ENCODE measurements around the gene CNN1.

- TF ChIP-seq CTCF (conservative IDR thresholded peaks at IDR 0.05 in 1 of 2, IDR thresholded peaks at IDR 0.05 in 1 of 2; ENCODE audit: extremely low read depth in 1 of 2, insufficient read depth in 1 of 2, low read depth in 1 of 2, low read length in 2 of 2): no peak
- TF ChIP-seq EZH2 (IDR thresholded peaks at IDR 0.05; ENCODE audit: borderline replicate concordance, low read length): no peak
Observed at GRCh38 chr19:11597202-11598102, 58.8 kb downstream of the CNN1 start, which contains the start of gene ZNF627.
